ENCODE results near the gene H6PD.

DNA sequence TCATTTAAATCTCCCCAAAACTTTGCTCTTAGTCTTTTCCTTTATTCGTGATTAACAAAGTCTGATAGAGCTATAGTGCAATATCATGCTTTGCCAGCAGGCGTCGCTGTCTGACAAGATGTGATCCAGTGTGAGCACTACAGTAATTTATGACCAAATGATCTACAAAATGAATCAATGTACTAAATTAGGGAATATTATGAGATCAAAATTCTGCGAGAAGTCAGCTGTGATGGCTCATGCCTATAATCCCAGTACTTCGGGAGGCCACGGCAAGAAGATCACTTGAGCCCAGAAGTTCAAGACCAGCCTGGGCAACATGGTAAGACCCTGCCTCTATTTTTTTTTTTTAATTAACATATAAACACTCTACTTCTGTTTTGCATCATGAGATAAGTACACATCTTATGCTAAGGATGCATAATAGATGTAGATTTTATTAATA is 54.5 kb downstream of the H6PD start:
- no peak for TF ChIP-seq SPI1 (IDR thresholded peaks at IDR 0.05; ENCODE audit: borderline replicate concordance, low read depth)
- TF ChIP-seq, protein P1, sequence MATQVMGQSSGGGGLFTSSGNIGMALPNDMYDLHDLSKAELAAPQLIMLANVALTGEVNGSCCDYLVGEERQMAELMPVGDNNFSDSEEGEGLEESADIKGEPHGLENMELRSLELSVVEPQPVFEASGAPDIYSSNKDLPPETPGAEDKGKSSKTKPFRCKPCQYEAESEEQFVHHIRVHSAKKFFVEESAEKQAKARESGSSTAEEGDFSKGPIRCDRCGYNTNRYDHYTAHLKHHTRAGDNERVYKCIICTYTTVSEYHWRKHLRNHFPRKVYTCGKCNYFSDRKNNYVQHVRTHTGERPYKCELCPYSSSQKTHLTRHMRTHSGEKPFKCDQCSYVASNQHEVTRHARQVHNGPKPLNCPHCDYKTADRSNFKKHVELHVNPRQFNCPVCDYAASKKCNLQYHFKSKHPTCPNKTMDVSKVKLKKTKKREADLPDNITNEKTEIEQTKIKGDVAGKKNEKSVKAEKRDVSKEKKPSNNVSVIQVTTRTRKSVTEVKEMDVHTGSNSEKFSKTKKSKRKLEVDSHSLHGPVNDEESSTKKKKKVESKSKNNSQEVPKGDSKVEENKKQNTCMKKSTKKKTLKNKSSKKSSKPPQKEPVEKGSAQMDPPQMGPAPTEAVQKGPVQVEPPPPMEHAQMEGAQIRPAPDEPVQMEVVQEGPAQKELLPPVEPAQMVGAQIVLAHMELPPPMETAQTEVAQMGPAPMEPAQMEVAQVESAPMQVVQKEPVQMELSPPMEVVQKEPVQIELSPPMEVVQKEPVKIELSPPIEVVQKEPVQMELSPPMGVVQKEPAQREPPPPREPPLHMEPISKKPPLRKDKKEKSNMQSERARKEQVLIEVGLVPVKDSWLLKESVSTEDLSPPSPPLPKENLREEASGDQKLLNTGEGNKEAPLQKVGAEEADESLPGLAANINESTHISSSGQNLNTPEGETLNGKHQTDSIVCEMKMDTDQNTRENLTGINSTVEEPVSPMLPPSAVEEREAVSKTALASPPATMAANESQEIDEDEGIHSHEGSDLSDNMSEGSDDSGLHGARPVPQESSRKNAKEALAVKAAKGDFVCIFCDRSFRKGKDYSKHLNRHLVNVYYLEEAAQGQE (IDR thresholded peaks at IDR 0.05; ENCODE audit: insufficient replicate concordance, low read depth): no peak
- TF ChIP-seq, protein P2, sequence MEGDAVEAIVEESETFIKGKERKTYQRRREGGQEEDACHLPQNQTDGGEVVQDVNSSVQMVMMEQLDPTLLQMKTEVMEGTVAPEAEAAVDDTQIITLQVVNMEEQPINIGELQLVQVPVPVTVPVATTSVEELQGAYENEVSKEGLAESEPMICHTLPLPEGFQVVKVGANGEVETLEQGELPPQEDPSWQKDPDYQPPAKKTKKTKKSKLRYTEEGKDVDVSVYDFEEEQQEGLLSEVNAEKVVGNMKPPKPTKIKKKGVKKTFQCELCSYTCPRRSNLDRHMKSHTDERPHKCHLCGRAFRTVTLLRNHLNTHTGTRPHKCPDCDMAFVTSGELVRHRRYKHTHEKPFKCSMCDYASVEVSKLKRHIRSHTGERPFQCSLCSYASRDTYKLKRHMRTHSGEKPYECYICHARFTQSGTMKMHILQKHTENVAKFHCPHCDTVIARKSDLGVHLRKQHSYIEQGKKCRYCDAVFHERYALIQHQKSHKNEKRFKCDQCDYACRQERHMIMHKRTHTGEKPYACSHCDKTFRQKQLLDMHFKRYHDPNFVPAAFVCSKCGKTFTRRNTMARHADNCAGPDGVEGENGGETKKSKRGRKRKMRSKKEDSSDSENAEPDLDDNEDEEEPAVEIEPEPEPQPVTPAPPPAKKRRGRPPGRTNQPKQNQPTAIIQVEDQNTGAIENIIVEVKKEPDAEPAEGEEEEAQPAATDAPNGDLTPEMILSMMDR (IDR thresholded peaks at IDR 0.05; ENCODE audit: insufficient read depth, low read length): peak; percentile 88
- no peak for TF ChIP-seq POLR2AphosphoS5 (IDR thresholded peaks at IDR 0.05; ENCODE audit: low read depth)
- TF ChIP-seq GABPA (IDR thresholded peaks at IDR 0.05; ENCODE audit: low read depth): no peak
